ENCODE results near the gene GLI3. TPM values are rescaled to one million over a fixed set of nuclear protein-coding genes. Genes with fewer than 3 reads are reported as not detected.

GLI3 gene
- total RNA-seq, 1 donor from 2014 or later: 27.7 TPM

GRCh38 chr7:42110333-42110732, 126.7 kb downstream of the GLI3 start:
- Histone ChIP-seq H3K79me2 (ENCODE audit: insufficient read depth, low read length) (peaks cover 4% of the 10 kb centered on the region), H3K4me2 (ENCODE audit: low read length) (no peak overlapping the region), H3K27me3 (ENCODE audit: insufficient read depth, low read length) (no peaks in the 10 kb centered on the region), H3K4me1 (ENCODE audit: insufficient read depth, low read length) (peaks cover 7% of the 10 kb centered on the region), H2AFZ (ENCODE audit: low read depth, low read length) (no peak overlapping the region), H3K4me3 (ENCODE audit: insufficient read depth, low read depth, low read length) (no peak overlapping the region), H3K36me3 (ENCODE audit: insufficient read depth, low read length) (no peaks in the 10 kb centered on the region), H3K9me3 (ENCODE audit: insufficient read depth, low read depth, low read length) (no peaks in the 10 kb centered on the region), H3K9ac (ENCODE audit: low read length) (no peak overlapping the region), H4K20me1 (ENCODE audit: insufficient read depth, low read length) (peaks cover 15% of the 10 kb centered on the region), H3K27ac (ENCODE audit: low read depth, low read length) (no peak overlapping the region)
- Mint-ChIP-seq H3K27me3 (ENCODE audit: low read depth, unreplicated experiment) (no peaks in the 10 kb centered on the region), H3K27ac (ENCODE audit: unreplicated experiment) (no peak overlapping the region), H3K36me3 (ENCODE audit: low read depth, unreplicated experiment) (no peaks in the 10 kb centered on the region), H3K9me3 (ENCODE audit: unreplicated experiment) (no peaks in the 10 kb centered on the region), H3K4me3 (ENCODE audit: unreplicated experiment) (no peak overlapping the region), H3K4me1 (ENCODE audit: low read depth, unreplicated experiment) (peaks cover 22% of the 10 kb centered on the region)
- DNase-seq (ENCODE audit: low read depth) (no peak), FAIRE-seq (no peak)
- TF ChIP-seq CTCF (IDR thresholded peaks at IDR 0.05; ENCODE audit: insufficient read depth, low read depth, low read length): no peak
- no peak for TF ChIP-seq EZH2 (IDR thresholded peaks at IDR 0.05; ENCODE audit: insufficient read depth, low read length)

DNA sequence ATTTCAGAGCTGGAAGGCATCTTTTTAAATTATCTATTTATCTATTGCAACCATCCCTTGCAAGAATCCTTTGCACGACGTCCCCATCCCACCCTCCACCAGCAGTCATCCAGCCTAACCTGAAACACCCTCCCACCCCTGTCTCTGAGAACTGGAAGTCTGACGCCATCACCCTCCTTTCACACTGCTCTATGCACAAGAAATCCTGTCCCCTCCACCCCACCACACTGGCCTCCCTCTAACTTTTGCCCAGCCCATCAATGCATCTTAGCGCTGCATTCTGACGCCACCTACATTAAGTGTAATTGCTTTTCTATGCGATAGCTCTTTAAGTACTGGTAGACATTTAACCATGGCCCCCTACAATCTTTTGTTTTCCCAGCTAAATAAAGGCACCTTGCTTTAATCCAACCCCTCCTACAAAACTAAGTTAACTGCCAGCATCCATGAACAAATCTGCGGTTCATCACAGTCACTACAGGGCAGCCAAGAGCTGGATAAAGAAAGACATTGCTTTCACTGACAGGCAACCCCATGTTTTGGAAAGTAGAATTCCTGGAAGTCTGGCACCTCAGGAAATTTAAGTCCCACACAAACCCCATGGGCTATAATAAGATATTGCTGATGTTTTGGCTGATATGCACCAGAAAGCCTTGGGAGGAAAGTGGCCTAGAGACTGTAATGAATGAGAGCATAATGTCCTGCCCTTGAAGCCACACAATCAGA, 128.0 kb downstream of the GLI3 start:
- Histone ChIP-seq H3K9me3 (ENCODE audit: insufficient read depth, low read depth, low read length) (no peaks in the 10 kb centered on the region), H3K4me2 (ENCODE audit: low read length) (no peak overlapping the region), H4K20me1 (ENCODE audit: insufficient read depth, low read length) (peaks cover 15% of the 10 kb centered on the region), H3K27me3 (ENCODE audit: insufficient read depth, low read length) (no peaks in the 10 kb centered on the region), H3K9ac (ENCODE audit: low read length) (no peak overlapping the region), H2AFZ (ENCODE audit: low read depth, low read length) (no peak overlapping the region), H3K27ac (ENCODE audit: low read depth, low read length) (no peak overlapping the region), H3K36me3 (ENCODE audit: insufficient read depth, low read length) (no peaks in the 10 kb centered on the region), H3K4me3 (ENCODE audit: insufficient read depth, low read depth, low read length) (no peak overlapping the region), H3K79me2 (ENCODE audit: insufficient read depth, low read length) (peaks cover 4% of the 10 kb centered on the region), H3K4me1 (ENCODE audit: insufficient read depth, low read length) (peaks cover 7% of the 10 kb centered on the region)
- DNase-seq (ENCODE audit: low read depth) (no peak), FAIRE-seq (no peak)
- Mint-ChIP-seq H3K27me3 (ENCODE audit: low read depth, unreplicated experiment) (no peaks in the 10 kb centered on the region), H3K36me3 (ENCODE audit: low read depth, unreplicated experiment) (no peaks in the 10 kb centered on the region), H3K4me3 (ENCODE audit: unreplicated experiment) (no peak overlapping the region), H3K9me3 (ENCODE audit: unreplicated experiment) (no peaks in the 10 kb centered on the region), H3K4me1 (ENCODE audit: low read depth, unreplicated experiment) (peaks cover 22% of the 10 kb centered on the region), H3K27ac (ENCODE audit: unreplicated experiment) (no peak overlapping the region)
- TF ChIP-seq EZH2 (IDR thresholded peaks at IDR 0.05; ENCODE audit: insufficient read depth, low read length) (no peak), CTCF (IDR thresholded peaks at IDR 0.05; ENCODE audit: insufficient read depth, low read depth, low read length) (no peak)
